IPS-11a (cell line): Measurements from ENCODE around the gene VNN1.
"Not testable (repeated sequence)": the region's sequence is repeated elsewhere in the genome, so short reads cannot be mapped to it uniquely, and the experiment has no call there.

Experiments
- H3K4me3 ChIP-seq: one replicate; pipeline ENCODE4 v1.5.1; 2013; ENCODE audit warnings: low read depth, low read length, control low read depth

The VNN1 gene

GRCh38 chr6:132725471-132725870 is 11.6 kb upstream of the VNN1 start:
- H3K4me3 ChIP-seq, result no peak overlapping the region

- no peak overlapping the region for H3K4me3 ChIP-seq
These were observed 6.0 kb upstream of the VNN1 start for GRCh38 chr6:132719736-132720448.

- H3K4me3 ChIP-seq, result no peak overlapping the region
These were observed 2.2 kb upstream of the VNN1 start for GRCh38 chr6:132715881-132716637.

GRCh38 chr6:132715204-132715603 is 1.3 kb upstream of the VNN1 start:
- no peak overlapping the region for H3K4me3 ChIP-seq

GRCh38 chr6:132714160-132714559 is 305 bp upstream of the VNN1 start:
- no peak overlapping the region for H3K4me3 ChIP-seq

GRCh38 chr6:132712366-132712765 is 1.5 kb downstream of the VNN1 start:
- H3K4me3 ChIP-seq, result no peak overlapping the region

GRCh38 chr6:132708771-132709170 is 5.1 kb downstream of the VNN1 start:
- H3K4me3 ChIP-seq, result no peak overlapping the region

GRCh38 chr6:132708002-132708401 is 5.9 kb downstream of the VNN1 start:
- no peak overlapping the region for H3K4me3 ChIP-seq

- not testable (repeated sequence) for H3K4me3 ChIP-seq
These were observed 7.1 kb downstream of the VNN1 start for GRCh38 chr6:132706756-132707155.

GRCh38 chr6:132703936-132704335 is 9.9 kb downstream of the VNN1 start:
- no peak overlapping the region for H3K4me3 ChIP-seq

GRCh38 chr6:132698608-132699007 is 15.2 kb downstream of the VNN1 start:
- H3K4me3 ChIP-seq, result no peak overlapping the region

GRCh38 chr6:132695773-132696172 is 18.1 kb downstream of the VNN1 start:
- no peak overlapping the region for H3K4me3 ChIP-seq

GRCh38 chr6:132693478-132693877 is 20.4 kb downstream of the VNN1 start:
- no peak overlapping the region for H3K4me3 ChIP-seq

- H3K4me3 ChIP-seq, result no peak overlapping the region
These were observed 23.2 kb downstream of the VNN1 start for GRCh38 chr6:132690678-132691077.

GRCh38 chr6:132687306-132687705 is 26.5 kb downstream of the VNN1 start:
- H3K4me3 ChIP-seq, result no peak overlapping the region

GRCh38 chr6:132686531-132686930 is 27.3 kb downstream of the VNN1 start:
- H3K4me3 ChIP-seq, result no peak overlapping the region

- no peak overlapping the region for H3K4me3 ChIP-seq
These were observed 28.8 kb downstream of the VNN1 start for GRCh38 chr6:132685009-132685408.

- H3K4me3 ChIP-seq, result no peak overlapping the region
These were observed 29.6 kb downstream of the VNN1 start for GRCh38 chr6:132684272-132684671.

GRCh38 chr6:132683543-132683942 is 30.3 kb downstream of the VNN1 start:
- H3K4me3 ChIP-seq, result no peak overlapping the region

- not testable (repeated sequence) for H3K4me3 ChIP-seq
These were observed 34.8 kb downstream of the VNN1 start for GRCh38 chr6:132679094-132679493.

GRCh38 chr6:132675749-132676148 is 38.1 kb downstream of the VNN1 start:
- H3K4me3 ChIP-seq, result no peak overlapping the region

GRCh38 chr6:132675002-132675401 is 38.9 kb downstream of the VNN1 start:
- no peak overlapping the region for H3K4me3 ChIP-seq
